ENCODE measurements around the gene ISLR.
"Not testable (repeated sequence)": the region's sequence is repeated elsewhere in the genome, so short reads cannot be mapped to it uniquely, and the experiment has no call there.

ISLR gene

GRCh38 chr15:74137537-74137894 is 36.0 kb upstream of the ISLR start:
- DNase-seq (ENCODE audit: low read depth, low spot score) = no peak

GRCh38 chr15:74138642-74139041 is 34.9 kb upstream of the ISLR start:
- DNase-seq (ENCODE audit: low read depth, low spot score) = no peak

GRCh38 chr15:74141591-74141990 is 31.9 kb upstream of the ISLR start:
- no peak for DNase-seq (ENCODE audit: low read depth, low spot score)

GRCh38 chr15:74144153-74144775 is 29.2 kb upstream of the ISLR start:
- DNase-seq (ENCODE audit: low read depth, low spot score) = no peak

- DNase-seq (ENCODE audit: low read depth, low spot score) = no peak
Observed at GRCh38 chr15:74146277-74146800, 27.2 kb upstream of the ISLR start.

GRCh38 chr15:74147051-74147450 is 26.5 kb upstream of the ISLR start:
- no peak for DNase-seq (ENCODE audit: low read depth, low spot score)

- DNase-seq (ENCODE audit: low read depth, low spot score) = no peak
Observed at GRCh38 chr15:74155766-74156417, 17.6 kb upstream of the ISLR start.

GRCh38 chr15:74156678-74157411 is 16.7 kb upstream of the ISLR start:
- DNase-seq (ENCODE audit: low read depth, low spot score) = no peak

- DNase-seq (ENCODE audit: low read depth, low spot score) = no peak
Observed at GRCh38 chr15:74157868-74158827, 15.4 kb upstream of the ISLR start.

GRCh38 chr15:74158855-74159650 is 14.5 kb upstream of the ISLR start:
- no peak for DNase-seq (ENCODE audit: low read depth, low spot score)

- no peak for DNase-seq (ENCODE audit: low read depth, low spot score)
Observed at GRCh38 chr15:74159773-74160172, 13.7 kb upstream of the ISLR start.

GRCh38 chr15:74160390-74160789 is 13.1 kb upstream of the ISLR start:
- not testable (repeated sequence) for DNase-seq (ENCODE audit: low read depth, low spot score)

GRCh38 chr15:74162195-74162536 is 11.3 kb upstream of the ISLR start:
- DNase-seq (ENCODE audit: low read depth, low spot score) = not testable (repeated sequence)

- DNase-seq (ENCODE audit: low read depth, low spot score) = no peak
Observed at GRCh38 chr15:74165461-74165860, 8.0 kb upstream of the ISLR start.

- DNase-seq (ENCODE audit: low read depth, low spot score) = no peak
Observed at GRCh38 chr15:74167891-74168331, 5.6 kb upstream of the ISLR start.

- no peak for DNase-seq (ENCODE audit: low read depth, low spot score)
Observed at GRCh38 chr15:74168711-74169126, 4.8 kb upstream of the ISLR start.

GRCh38 chr15:74170071-74170844 is 3.3 kb upstream of the ISLR start:
- no peak for DNase-seq (ENCODE audit: low read depth, low spot score)

GRCh38 chr15:74170875-74171578 is 2.5 kb upstream of the ISLR start:
- DNase-seq (ENCODE audit: low read depth, low spot score) = no peak

- no peak for DNase-seq (ENCODE audit: low read depth, low spot score)
Observed at GRCh38 chr15:74171965-74172541, 1.5 kb upstream of the ISLR start.

All from activated CD4-positive, CD25-positive, alpha-beta regulatory T cell treated with anti-CD3 and anti-CD28 coated beads, Interleukin-2, amount 50 U/mL, for 16 hours (primary cell).